GM10248 (cell line): ENCODE data around the gene DVL1.

ENCODE experiments used
- CTCF ChIA-PET: fragments of 300-600 bp; sonication (Branson Sonifier 250); formaldehyde crosslinking; extraction: SDS; loops from one replicate; lab custom pipeline; 2021; ENCODE audit warnings: antibody characterized with exemption; lab: Yijun Ruan, JAX
- POLR2A ChIA-PET: fragments of 350-650 bp; sonication (Branson Sonifier 250); formaldehyde crosslinking; extraction: SDS; loops from one replicate; lab custom pipeline; 2020; ENCODE audit warnings: antibody characterized with exemption; lab: Yijun Ruan, JAX
- DNase-seq: peaks from one replicate; pipeline ENCODE4 v3.0.0; 2012; ENCODE audit errors: extremely low spot score
- CTCF ChIP-seq: IDR thresholded peaks from 2 replicates; pipeline ENCODE4 v1.5.1; 2012; ENCODE audit warnings: mild to moderate bottlenecking, low read depth; ENCODE audit errors: extremely low read depth, missing control alignments, control extremely low read depth

The DVL1 gene

GRCh38 chr1:1356796-1357401 is 7.7 kb upstream of the DVL1 start:
- POLR2A ChIA-PET, result no interaction called here
- no peak for TF ChIP-seq CTCF
- DNase-seq, result no peak
- CTCF ChIA-PET, result interaction anchor here (1.7 kb wide), 1 partner anchor 15 kb away, joined by 5 read pairs; no protein-coding TSS in a partner anchor

GRCh38 chr1:1356166-1356795 is 7.1 kb upstream of the DVL1 start:
- ChIA-PET CTCF (no interaction called here), POLR2A (no interaction called here)
- no peak for TF ChIP-seq CTCF
- no peak for DNase-seq

- POLR2A ChIA-PET, result no interaction called here
- no peak for DNase-seq
- no peak for TF ChIP-seq CTCF
- CTCF ChIA-PET, result no interaction called here
Observed at GRCh38 chr1:1355416-1355815, 6.2 kb upstream of the DVL1 start.

- ChIA-PET POLR2A (no interaction called here), CTCF (interaction anchor here (3.1 kb wide), 1 partner anchor 16 kb away, joined by 29 read pairs; no protein-coding TSS in a partner anchor)
- no peak for DNase-seq
- TF ChIP-seq CTCF, result no peak
Observed at GRCh38 chr1:1354271-1355247, 5.3 kb upstream of the DVL1 start.

- no peak for TF ChIP-seq CTCF
- no peak for DNase-seq
- POLR2A ChIA-PET, result no interaction called here
- CTCF ChIA-PET, result interaction anchor here (1.2 to 3.1 kb wide), 2 partner anchors 17 to 88 kb away, joined by 4 to 29 read pairs; no protein-coding TSS in a partner anchor
Observed at GRCh38 chr1:1353389-1354151, 4.4 kb upstream of the DVL1 start.
